WTC11 (cell line): Measurements from ENCODE around the gene GNB5. TPM values are rescaled to one million over a fixed set of nuclear protein-coding genes. Genes with fewer than 3 reads are reported as not detected.

Experiments used
- ATAC-seq: fragments of 200-7000 bp; cut with Tn5 transposase; 2 replicates; pipeline ENCODE4 v1.10.0; 2021; ENCODE audit warnings: mild to moderate bottlenecking, moderate library complexity
- CTCF ChIA-PET: fragments of 300-600 bp; sonication (Branson Sonifier 250); formaldehyde crosslinking; loops from one replicate; lab custom pipeline; 2021; ENCODE audit warnings: antibody characterized with exemption; lab: Charles Lee
- POLR2A ChIA-PET: fragments of 350-600 bp; sonication (Branson Sonifier 250); formaldehyde crosslinking; loops from one replicate; lab custom pipeline; 2021; ENCODE audit warnings: antibody characterized with exemption; lab: Charles Lee
- DNase-seq: peaks from one replicate; pipeline ENCODE4 v3.0.0; 2021; ENCODE audit warnings: low spot score
- H3K27ac Mint-ChIP-seq: 2 replicates; pipeline ENCODE4 v1.8.0; 2021; ENCODE audit warnings: mixed read lengths
- H3K27me3 Mint-ChIP-seq: 2 replicates; pipeline ENCODE4 v1.8.0; 2021; ENCODE audit warnings: low read depth, mild to moderate bottlenecking, moderate library complexity, mixed read lengths
- H3K36me3 Mint-ChIP-seq: 2 replicates; pipeline ENCODE4 v1.8.0; 2021; ENCODE audit warnings: mixed read lengths
- H3K4me1 Mint-ChIP-seq: 2 replicates; pipeline ENCODE4 v1.8.0; 2022; ENCODE audit warnings: mixed read lengths
- H3K4me3 Mint-ChIP-seq: 2 replicates; pipeline ENCODE4 v1.8.0; 2021; ENCODE audit warnings: mild to moderate bottlenecking, moderate library complexity, mixed read lengths
- H3K9me3 Mint-ChIP-seq: 2 replicates; pipeline ENCODE4 v1.8.0; 2021; ENCODE audit warnings: mixed read lengths
- FOXK1 ChIP-seq: sonication (generic); formaldehyde crosslinking; IDR thresholded peaks from 2 replicates; pipeline ENCODE4 v1.8.0; 2022; ENCODE audit warnings: mild to moderate bottlenecking, moderate library complexity, missing genetic modification reagents
- FOXP1 ChIP-seq: sonication (generic); formaldehyde crosslinking; IDR thresholded peaks from 2 replicates; pipeline ENCODE4 v1.8.0; 2022; ENCODE audit warnings: missing genetic modification reagents, mild to moderate bottlenecking, moderate library complexity, borderline replicate concordance
- KAT7 ChIP-seq: sonication (generic); formaldehyde crosslinking; IDR thresholded peaks from 2 replicates; pipeline ENCODE4 v1.8.1; 2023; ENCODE audit warnings: missing genetic modification reagents, mild to moderate bottlenecking, borderline replicate concordance
- NFATC4 ChIP-seq: fragments of 250-450 bp; sonication (Bioruptor Pico); IDR thresholded peaks from 2 replicates; pipeline ENCODE4 v1.9.0; 2021; ENCODE audit warnings: mild to moderate bottlenecking
- NR1H2 ChIP-seq: sonication (generic); formaldehyde crosslinking; IDR thresholded peaks from 2 replicates; pipeline ENCODE4 v1.9.0; 2021; ENCODE audit warnings: mild to moderate bottlenecking, moderate library complexity, missing genetic modification reagents
- PRRX2 ChIP-seq: fragments of 250-450 bp; sonication (Bioruptor Pico); IDR thresholded peaks from 2 replicates; pipeline ENCODE4 v1.8.0; 2021; ENCODE audit warnings: mild to moderate bottlenecking
- SMAD4 ChIP-seq: sonication (generic); formaldehyde crosslinking; IDR thresholded peaks from 2 replicates; pipeline ENCODE4 v1.8.0; 2022; ENCODE audit warnings: mild to moderate bottlenecking, missing genetic modification reagents
- TEAD4 ChIP-seq: sonication (generic); formaldehyde crosslinking; IDR thresholded peaks from 2 replicates; pipeline ENCODE4 v1.8.0; 2022; ENCODE audit warnings: mild to moderate bottlenecking, missing genetic modification reagents
- total RNA-seq: library from RNA; stranded (reverse); gene quantifications from 3 replicates; pipeline ENCODE4 v1.2.3, GENCODE V29; 2021
- TF ChIP-seq, protein P1 (sequence below): sonication (generic); formaldehyde crosslinking; IDR thresholded peaks from 2 replicates; pipeline ENCODE4 v1.8.0; 2023; ENCODE audit warnings: missing genetic modification reagents
- TF ChIP-seq, protein P2 (sequence below): fragments of 250-450 bp; sonication (Bioruptor Pico); IDR thresholded peaks from 2 replicates; pipeline ENCODE4 v2.1.2; 2022; ENCODE audit warnings: mild to moderate bottlenecking, moderate library complexity
- TF ChIP-seq, protein P3 (sequence below): fragments of 250-450 bp; sonication (Bioruptor Pico); IDR thresholded peaks from 2 replicates; pipeline ENCODE4 v1.9.0; 2021; ENCODE audit warnings: moderate library complexity, mild to moderate bottlenecking, inconsistent platforms, borderline replicate concordance
- TF ChIP-seq, protein P4 (sequence below): sonication (generic); formaldehyde crosslinking; IDR thresholded peaks from 2 replicates; pipeline ENCODE4 v1.8.0; 2023; ENCODE audit warnings: missing genetic modification reagents, mild to moderate bottlenecking, borderline replicate concordance
- TF ChIP-seq, protein P5 (sequence below): fragments of 250-450 bp; sonication (Bioruptor Pico); IDR thresholded peaks from 2 replicates; pipeline ENCODE4 v1.9.0; 2021; ENCODE audit warnings: mild to moderate bottlenecking

Gene GNB5
- total RNA-seq, 1 experiment from 2014 or later: 37.0 TPM

DNA sequence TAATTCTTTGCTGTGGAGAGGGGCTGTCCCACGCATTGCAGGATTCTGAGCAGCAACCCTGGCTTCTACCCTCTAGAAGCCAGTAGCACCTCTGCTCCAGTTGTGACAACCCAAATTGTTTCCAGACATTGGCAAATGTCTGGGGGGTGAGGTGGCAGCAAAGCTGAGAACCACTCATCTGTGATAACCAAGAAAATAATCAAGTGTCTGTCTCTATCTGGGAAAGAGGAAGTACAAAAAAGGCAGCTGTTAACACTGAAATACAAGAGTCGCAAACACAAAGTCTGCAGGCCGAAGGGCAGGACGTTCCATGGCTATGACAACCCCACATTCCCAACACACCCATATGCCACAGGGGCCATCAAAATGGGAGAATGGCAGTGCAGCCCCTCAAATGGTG is 42.2 kb upstream of the GNB5 start:
- Mint-ChIP-seq H3K9me3 (no peaks in the 10 kb centered on the region), H3K27ac (no peak overlapping the region), H3K36me3 (peaks cover 53% of the 10 kb centered on the region), H3K27me3 (no peaks in the 10 kb centered on the region), H3K4me3 (no peak overlapping the region), H3K4me1 (no peaks in the 10 kb centered on the region)
- CTCF ChIA-PET: interaction anchor here (1.1 to 2.0 kb wide), 3 partner anchors 17 to 504 kb away, joined by 5 to 6 read pairs (median 6); no protein-coding TSS in a partner anchor
- TF ChIP-seq TEAD4 (CRISPR knock-in tag) (no peak), PRRX2 (no peak), KAT7 (CRISPR knock-in tag) (no peak), SMAD4 (no peak), NFATC4 (CRISPR knock-in tag) (no peak)
- POLR2A ChIA-PET: no interaction called here
- ATAC-seq: no peak
- DNase-seq: no peak

DNA sequence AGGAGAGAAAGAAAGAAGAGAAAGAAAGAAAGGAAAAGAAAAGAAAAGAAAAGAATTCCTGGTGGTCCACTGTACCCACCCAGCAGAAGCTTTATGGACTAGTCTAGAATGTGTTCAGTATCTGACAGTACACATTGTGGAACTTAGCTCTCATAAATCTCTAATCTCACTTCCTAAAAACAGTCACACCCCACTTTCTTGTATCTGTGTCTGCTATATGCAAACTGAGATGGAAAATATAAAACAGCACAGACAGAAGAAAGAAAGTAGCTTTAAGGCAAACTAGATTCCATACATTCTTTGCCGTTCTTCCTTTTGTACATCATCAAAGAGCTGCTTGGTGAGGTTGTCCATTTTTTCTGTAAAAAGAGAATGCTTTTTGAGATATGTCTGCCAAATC is 41.1 kb upstream of the GNB5 start:
- Mint-ChIP-seq H3K36me3 (peaks cover 47% of the 10 kb centered on the region), H3K27ac (no peak overlapping the region), H3K4me3 (no peak overlapping the region), H3K27me3 (no peaks in the 10 kb centered on the region), H3K9me3 (no peaks in the 10 kb centered on the region), H3K4me1 (no peaks in the 10 kb centered on the region)
- POLR2A ChIA-PET: no interaction called here
- no peak for ATAC-seq
- CTCF ChIA-PET: interaction anchor here (0.6 to 2.0 kb wide), 5 partner anchors 9 to 545 kb away, joined by 4 to 6 read pairs (median 5); no protein-coding TSS in a partner anchor
- no peak for DNase-seq
- TF ChIP-seq, protein P1, sequence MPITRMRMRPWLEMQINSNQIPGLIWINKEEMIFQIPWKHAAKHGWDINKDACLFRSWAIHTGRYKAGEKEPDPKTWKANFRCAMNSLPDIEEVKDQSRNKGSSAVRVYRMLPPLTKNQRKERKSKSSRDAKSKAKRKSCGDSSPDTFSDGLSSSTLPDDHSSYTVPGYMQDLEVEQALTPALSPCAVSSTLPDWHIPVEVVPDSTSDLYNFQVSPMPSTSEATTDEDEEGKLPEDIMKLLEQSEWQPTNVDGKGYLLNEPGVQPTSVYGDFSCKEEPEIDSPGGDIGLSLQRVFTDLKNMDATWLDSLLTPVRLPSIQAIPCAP: no peak

DNA sequence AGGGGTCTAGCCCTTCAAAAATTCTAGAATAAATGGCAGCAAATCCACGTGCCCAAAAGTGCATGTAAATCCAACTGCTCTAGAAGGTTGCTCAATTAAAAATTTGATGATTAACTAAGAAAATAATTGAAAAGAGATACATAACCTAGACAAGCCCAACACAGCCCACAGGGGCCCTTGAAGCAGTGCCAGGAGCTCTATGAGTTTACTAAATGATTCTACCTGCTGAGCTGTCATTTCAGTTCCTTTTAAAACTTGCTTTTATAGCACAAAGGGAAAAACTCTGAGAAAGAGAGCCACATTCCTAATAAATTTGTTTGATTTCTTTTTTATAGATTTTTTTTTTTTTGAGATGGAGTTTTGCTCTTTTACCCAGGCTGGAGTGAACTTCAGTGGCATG is 38.9 kb upstream of the GNB5 start:
- POLR2A ChIA-PET: no interaction called here
- no peaks in the 10 kb centered on the region for H3K27me3 Mint-ChIP-seq
- H3K27ac Mint-ChIP-seq: no peak overlapping the region
- TF ChIP-seq, protein P2, sequence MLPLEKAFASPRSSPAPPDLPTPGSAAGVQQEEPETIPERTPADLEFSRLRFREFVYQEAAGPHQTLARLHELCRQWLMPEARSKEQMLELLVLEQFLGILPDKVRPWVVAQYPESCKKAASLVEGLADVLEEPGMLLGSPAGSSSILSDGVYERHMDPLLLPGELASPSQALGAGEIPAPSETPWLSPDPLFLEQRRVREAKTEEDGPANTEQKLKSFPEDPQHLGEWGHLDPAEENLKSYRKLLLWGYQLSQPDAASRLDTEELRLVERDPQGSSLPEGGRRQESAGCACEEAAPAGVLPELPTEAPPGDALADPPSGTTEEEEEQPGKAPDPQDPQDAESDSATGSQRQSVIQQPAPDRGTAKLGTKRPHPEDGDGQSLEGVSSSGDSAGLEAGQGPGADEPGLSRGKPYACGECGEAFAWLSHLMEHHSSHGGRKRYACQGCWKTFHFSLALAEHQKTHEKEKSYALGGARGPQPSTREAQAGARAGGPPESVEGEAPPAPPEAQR (CRISPR knock-in tag): no peak
- TF ChIP-seq NR1H2 (CRISPR knock-in tag): no peak
- TF ChIP-seq, protein P3, sequence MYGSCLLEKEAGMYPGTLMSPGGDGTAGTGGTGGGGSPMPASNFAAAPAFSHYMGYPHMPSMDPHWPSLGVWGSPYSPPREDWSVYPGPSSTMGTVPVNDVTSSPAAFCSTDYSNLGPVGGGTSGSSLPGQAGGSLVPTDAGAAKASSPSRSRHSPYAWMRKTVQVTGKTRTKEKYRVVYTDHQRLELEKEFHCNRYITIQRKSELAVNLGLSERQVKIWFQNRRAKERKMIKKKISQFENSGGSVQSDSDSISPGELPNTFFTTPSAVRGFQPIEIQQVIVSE (CRISPR knock-in tag): no peak
- TF ChIP-seq, protein P4, sequence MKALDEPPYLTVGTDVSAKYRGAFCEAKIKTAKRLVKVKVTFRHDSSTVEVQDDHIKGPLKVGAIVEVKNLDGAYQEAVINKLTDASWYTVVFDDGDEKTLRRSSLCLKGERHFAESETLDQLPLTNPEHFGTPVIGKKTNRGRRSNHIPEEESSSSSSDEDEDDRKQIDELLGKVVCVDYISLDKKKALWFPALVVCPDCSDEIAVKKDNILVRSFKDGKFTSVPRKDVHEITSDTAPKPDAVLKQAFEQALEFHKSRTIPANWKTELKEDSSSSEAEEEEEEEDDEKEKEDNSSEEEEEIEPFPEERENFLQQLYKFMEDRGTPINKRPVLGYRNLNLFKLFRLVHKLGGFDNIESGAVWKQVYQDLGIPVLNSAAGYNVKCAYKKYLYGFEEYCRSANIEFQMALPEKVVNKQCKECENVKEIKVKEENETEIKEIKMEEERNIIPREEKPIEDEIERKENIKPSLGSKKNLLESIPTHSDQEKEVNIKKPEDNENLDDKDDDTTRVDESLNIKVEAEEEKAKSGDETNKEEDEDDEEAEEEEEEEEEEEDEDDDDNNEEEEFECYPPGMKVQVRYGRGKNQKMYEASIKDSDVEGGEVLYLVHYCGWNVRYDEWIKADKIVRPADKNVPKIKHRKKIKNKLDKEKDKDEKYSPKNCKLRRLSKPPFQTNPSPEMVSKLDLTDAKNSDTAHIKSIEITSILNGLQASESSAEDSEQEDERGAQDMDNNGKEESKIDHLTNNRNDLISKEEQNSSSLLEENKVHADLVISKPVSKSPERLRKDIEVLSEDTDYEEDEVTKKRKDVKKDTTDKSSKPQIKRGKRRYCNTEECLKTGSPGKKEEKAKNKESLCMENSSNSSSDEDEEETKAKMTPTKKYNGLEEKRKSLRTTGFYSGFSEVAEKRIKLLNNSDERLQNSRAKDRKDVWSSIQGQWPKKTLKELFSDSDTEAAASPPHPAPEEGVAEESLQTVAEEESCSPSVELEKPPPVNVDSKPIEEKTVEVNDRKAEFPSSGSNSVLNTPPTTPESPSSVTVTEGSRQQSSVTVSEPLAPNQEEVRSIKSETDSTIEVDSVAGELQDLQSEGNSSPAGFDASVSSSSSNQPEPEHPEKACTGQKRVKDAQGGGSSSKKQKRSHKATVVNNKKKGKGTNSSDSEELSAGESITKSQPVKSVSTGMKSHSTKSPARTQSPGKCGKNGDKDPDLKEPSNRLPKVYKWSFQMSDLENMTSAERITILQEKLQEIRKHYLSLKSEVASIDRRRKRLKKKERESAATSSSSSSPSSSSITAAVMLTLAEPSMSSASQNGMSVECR: no peak
- TF ChIP-seq FOXP1 (CRISPR knock-in tag): no peak
- TF ChIP-seq, protein P5, sequence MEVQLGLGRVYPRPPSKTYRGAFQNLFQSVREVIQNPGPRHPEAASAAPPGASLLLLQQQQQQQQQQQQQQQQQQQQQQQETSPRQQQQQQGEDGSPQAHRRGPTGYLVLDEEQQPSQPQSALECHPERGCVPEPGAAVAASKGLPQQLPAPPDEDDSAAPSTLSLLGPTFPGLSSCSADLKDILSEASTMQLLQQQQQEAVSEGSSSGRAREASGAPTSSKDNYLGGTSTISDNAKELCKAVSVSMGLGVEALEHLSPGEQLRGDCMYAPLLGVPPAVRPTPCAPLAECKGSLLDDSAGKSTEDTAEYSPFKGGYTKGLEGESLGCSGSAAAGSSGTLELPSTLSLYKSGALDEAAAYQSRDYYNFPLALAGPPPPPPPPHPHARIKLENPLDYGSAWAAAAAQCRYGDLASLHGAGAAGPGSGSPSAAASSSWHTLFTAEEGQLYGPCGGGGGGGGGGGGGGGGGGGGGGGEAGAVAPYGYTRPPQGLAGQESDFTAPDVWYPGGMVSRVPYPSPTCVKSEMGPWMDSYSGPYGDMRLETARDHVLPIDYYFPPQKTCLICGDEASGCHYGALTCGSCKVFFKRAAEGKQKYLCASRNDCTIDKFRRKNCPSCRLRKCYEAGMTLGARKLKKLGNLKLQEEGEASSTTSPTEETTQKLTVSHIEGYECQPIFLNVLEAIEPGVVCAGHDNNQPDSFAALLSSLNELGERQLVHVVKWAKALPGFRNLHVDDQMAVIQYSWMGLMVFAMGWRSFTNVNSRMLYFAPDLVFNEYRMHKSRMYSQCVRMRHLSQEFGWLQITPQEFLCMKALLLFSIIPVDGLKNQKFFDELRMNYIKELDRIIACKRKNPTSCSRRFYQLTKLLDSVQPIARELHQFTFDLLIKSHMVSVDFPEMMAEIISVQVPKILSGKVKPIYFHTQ (CRISPR knock-in tag): no peak
- TF ChIP-seq FOXK1: no peak
- H3K4me1 Mint-ChIP-seq: no peaks in the 10 kb centered on the region
- ATAC-seq (no peak), DNase-seq (no peak)
- H3K36me3 Mint-ChIP-seq: peaks cover 30% of the 10 kb centered on the region
- CTCF ChIA-PET: interaction anchor here (0.6 to 1.7 kb wide), 4 partner anchors 13 to 176 kb away, joined by 3 to 7 read pairs (median 3); no protein-coding TSS in a partner anchor
- H3K4me3 Mint-ChIP-seq: no peak overlapping the region
- H3K9me3 Mint-ChIP-seq: no peaks in the 10 kb centered on the region
